Vagina (tissue), 2 donors: ENCODE results near the gene ADGRB2.

Experiments used
- POLR2A ChIP-seq, 2 donors: fragments of 450-650 bp; IDR thresholded peaks; one replicate each; pipeline ENCODE4 v1.6.1; 2017; ENCODE audit warnings: antibody characterized with exemption in 2 of 2, mild to moderate bottlenecking in 2 of 2, moderate library complexity in 2 of 2
- TF ChIP-seq, protein P1 (sequence below), 3 experiments: fragments of 450-650 bp in 2 of 3; fragments of 200-600 bp in 1 of 3; sonication (generic) in 1 of 3; IDR thresholded peaks; one replicate each; pipeline ENCODE4 v1.5.1; 2017 to 2019; ENCODE audit warnings: antibody characterized with exemption in 3 of 3, mild to moderate bottlenecking in 2 of 3, moderate library complexity in 2 of 3

DNA sequence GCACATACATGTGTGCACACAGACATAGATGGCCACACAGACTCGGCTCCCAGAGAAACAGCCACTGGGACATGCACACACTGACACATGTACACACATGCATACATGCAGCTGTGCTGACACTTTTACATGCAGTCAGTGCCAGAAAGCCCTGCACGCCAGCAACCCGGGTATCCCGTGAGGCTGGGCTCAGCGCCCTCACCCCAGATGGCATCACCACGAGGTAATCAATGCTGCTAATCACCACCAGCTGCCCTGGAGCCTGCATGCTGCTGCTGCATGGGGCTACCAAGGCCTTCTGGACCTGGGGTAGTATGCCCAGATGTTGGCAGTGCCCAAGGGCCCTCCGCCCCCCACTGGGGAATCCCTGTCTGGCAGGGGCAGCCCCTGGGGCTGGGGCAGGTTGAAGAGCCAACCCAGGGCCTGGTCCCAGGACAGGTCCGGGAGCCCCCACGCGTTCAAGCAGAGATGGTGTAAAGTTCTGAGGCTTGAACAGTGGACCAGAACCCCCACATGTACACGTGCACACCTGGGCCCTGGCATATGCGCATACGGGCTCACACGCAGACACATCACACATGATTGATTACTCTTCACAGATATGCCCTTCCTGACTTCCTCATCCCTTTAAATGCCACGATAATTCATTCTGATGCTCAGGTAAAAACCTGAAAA is 57.6 kb downstream of the ADGRB2 start:
- TF ChIP-seq, protein P1, sequence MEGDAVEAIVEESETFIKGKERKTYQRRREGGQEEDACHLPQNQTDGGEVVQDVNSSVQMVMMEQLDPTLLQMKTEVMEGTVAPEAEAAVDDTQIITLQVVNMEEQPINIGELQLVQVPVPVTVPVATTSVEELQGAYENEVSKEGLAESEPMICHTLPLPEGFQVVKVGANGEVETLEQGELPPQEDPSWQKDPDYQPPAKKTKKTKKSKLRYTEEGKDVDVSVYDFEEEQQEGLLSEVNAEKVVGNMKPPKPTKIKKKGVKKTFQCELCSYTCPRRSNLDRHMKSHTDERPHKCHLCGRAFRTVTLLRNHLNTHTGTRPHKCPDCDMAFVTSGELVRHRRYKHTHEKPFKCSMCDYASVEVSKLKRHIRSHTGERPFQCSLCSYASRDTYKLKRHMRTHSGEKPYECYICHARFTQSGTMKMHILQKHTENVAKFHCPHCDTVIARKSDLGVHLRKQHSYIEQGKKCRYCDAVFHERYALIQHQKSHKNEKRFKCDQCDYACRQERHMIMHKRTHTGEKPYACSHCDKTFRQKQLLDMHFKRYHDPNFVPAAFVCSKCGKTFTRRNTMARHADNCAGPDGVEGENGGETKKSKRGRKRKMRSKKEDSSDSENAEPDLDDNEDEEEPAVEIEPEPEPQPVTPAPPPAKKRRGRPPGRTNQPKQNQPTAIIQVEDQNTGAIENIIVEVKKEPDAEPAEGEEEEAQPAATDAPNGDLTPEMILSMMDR (IDR thresholded peaks at IDR 0.05), result no peak
- no peak for TF ChIP-seq POLR2A (IDR thresholded peaks at IDR 0.05)
